Right atrium auricular region (tissue), 2 donors: ENCODE results near the gene GSTA4. TPM values are rescaled to one million over a fixed set of nuclear protein-coding genes. Genes with fewer than 3 reads are reported as not detected.
"Not testable (repeated sequence)": the region's sequence is repeated elsewhere in the genome, so short reads cannot be mapped to it uniquely, and the experiment has no call there.

Experiments used
- DNase-seq: peaks from one replicate; pipeline ENCODE4 v3.0.0-alpha.2; 2019; ENCODE audit warnings: low spot score
- H3K27ac ChIP-seq, 2 donors: fragments of 200-600 bp; sonication (generic); 1 replicate in 1 of 2; 2 replicates in 1 of 2; pipeline ENCODE4 v1.5.1; 2016 to 2019
- H3K27me3 ChIP-seq, 2 donors: fragments of 200-600 bp; sonication (generic); one replicate each; pipeline versions ENCODE4 v1.5.1 to v1.6.0; 2017 to 2019
- H3K36me3 ChIP-seq: fragments of 200-600 bp; sonication (generic); one replicate; pipeline ENCODE4 v1.5.1; 2016
- H3K4me1 ChIP-seq, 2 donors: fragments of 200-600 bp; sonication (generic); one replicate each; pipeline versions ENCODE4 v1.5.1 to v1.6.0; 2017 to 2019
- H3K4me3 ChIP-seq, 2 donors: fragments of 200-600 bp; sonication (generic); 1 replicate in 1 of 2; 2 replicates in 1 of 2; pipeline ENCODE4 v1.5.1; 2017 to 2019; ENCODE audit warnings: mild to moderate bottlenecking in 1 of 2, moderate library complexity in 1 of 2
- H3K9me3 ChIP-seq, 2 donors: fragments of 200-600 bp; sonication (generic); one replicate each; pipeline ENCODE4 v1.5.1; 2019
- CTCF ChIP-seq, 2 donors: fragments of 200-600 bp; sonication (generic); IDR thresholded peaks; one replicate each; pipeline ENCODE4 v1.5.1; 2019; ENCODE audit warnings: antibody characterized with exemption in 2 of 2
- total RNA-seq, 2 donors: library from RNA; depleted of rRNA; stranded (reverse); fragments of >200 nt; gene quantifications; one replicate each; pipeline ENCODE4 v1.1.0, GENCODE V29; 2016

GSTA4 gene
- total RNA-seq, 2 donors from 2014 or later: 9.3 to 12.1 TPM

DNA sequence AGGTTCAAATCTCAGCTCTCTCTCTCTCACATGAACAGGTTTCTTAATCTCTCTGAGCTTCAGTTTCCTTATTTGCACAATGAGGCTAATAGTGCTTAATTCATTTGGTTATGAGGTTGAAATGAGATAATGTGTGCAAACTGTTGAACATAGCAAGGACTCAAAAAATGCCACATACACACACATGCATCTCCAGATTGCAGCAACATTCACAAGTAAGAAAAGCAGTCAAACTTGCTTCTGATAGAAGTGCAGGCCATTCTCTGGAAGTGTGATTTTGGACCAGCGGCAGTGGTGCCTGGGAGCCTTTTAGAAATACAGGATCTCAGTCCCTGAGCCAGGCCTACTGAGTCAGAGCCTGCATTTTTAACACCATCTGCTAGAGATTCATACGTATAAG lies 25.7 kb downstream of the GSTA4 start:
- Histone ChIP-seq H3K27me3 (no peaks in the 10 kb centered on the region), H3K9me3 (no peaks in the 10 kb centered on the region), H3K4me1 (no peaks in the 10 kb centered on the region), H3K27ac (no peak overlapping the region), H3K4me3 (no peak overlapping the region), H3K36me3 (no peaks in the 10 kb centered on the region)
- no peak for TF ChIP-seq CTCF (IDR thresholded peaks at IDR 0.05)
- DNase-seq: no peak

DNA sequence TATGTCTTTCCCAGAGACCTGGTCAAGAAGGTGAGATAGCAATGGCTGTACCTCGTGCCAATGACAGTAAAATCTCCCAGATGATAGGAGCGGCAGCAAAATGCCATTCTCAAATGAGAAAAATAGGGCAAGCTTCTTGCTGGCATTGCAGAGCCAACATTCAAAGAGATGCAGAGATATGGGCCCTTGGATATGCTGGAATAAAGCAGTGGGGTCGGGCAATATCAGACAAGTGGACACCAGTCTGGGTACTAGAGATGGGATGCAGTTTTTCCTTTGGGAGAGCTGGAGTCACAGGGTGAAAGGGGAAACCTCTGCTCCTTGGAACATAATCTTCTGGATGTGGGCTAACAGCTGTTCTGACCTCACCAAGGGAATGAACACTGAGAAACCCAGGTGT lies 29.0 kb downstream of the GSTA4 start:
- H3K9me3 ChIP-seq: no peaks in the 10 kb centered on the region
- no peaks in the 10 kb centered on the region for H3K4me1 ChIP-seq
- TF ChIP-seq CTCF (IDR thresholded peaks at IDR 0.05): no peak
- no peak overlapping the region for H3K4me3 ChIP-seq
- DNase-seq: no peak
- H3K27me3 ChIP-seq: no peaks in the 10 kb centered on the region
- no peak overlapping the region for H3K27ac ChIP-seq
- H3K36me3 ChIP-seq: no peaks in the 10 kb centered on the region

DNA sequence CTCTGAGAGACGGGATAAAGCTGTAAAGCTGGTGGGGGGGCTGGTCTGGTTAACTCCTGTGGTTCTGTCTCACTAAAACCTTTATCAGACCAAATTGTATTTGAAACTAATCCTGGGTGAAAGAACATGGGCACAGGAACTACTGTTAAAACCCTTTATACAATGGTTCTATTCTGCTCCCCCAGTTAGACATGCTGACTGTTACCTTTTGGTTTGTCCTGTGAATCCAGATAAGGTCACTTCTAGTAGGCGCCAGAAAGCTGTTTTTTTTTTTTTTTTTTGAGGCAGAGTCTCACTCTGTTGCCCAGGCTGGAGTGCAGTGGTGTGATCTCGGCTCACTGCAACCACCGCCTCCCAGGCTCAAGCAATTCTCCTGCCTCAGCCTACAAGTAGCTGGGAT lies 29.7 kb downstream of the GSTA4 start:
- no peaks in the 10 kb centered on the region for H3K36me3 ChIP-seq
- H3K27ac ChIP-seq: no peak overlapping the region
- TF ChIP-seq CTCF (IDR thresholded peaks at IDR 0.05): no peak

DNA sequence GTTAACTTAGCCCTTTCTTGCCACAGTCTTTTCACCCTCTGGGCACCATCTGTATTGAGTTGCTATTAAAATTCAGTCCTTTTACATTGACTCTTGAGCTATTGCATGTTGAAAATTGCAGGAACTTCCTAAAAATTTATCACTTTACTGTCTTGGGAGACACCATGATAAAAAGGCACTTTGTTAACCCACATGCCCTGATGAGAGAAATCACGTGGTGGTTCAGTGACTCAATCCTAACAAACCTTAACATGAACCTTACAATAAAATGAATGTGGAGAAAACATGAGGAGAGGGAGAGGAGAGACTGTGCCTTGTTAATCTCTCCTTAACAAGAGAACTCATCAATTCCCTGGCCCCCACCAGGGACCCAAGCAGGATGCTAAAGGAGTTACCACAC lies 30.8 kb downstream of the GSTA4 start:
- Histone ChIP-seq H3K4me3 (no peak overlapping the region), H3K4me1 (no peaks in the 10 kb centered on the region), H3K27ac (no peak overlapping the region), H3K36me3 (no peaks in the 10 kb centered on the region), H3K9me3 (no peaks in the 10 kb centered on the region), H3K27me3 (no peaks in the 10 kb centered on the region)
- DNase-seq: no peak
- no peak for TF ChIP-seq CTCF (IDR thresholded peaks at IDR 0.05)

More for the DNA sequence above, 29.7 kb downstream of the GSTA4 start:
- H3K4me3 ChIP-seq: no peak overlapping the region
- H3K27me3 ChIP-seq: no peaks in the 10 kb centered on the region
- no peak for DNase-seq
- H3K4me1 ChIP-seq: no peaks in the 10 kb centered on the region
- H3K9me3 ChIP-seq: no peaks in the 10 kb centered on the region

GRCh38 chr6:52962701-52963100 lies 32.4 kb downstream of the GSTA4 start:
- DNase-seq: no peak
- Histone ChIP-seq H3K9me3 (no peaks in the 10 kb centered on the region), H3K4me1 (no peaks in the 10 kb centered on the region), H3K4me3 (no peak overlapping the region), H3K27ac (no peak overlapping the region), H3K27me3 (no peaks in the 10 kb centered on the region), H3K36me3 (no peaks in the 10 kb centered on the region)
- no peak for TF ChIP-seq CTCF (IDR thresholded peaks at IDR 0.05)

DNA sequence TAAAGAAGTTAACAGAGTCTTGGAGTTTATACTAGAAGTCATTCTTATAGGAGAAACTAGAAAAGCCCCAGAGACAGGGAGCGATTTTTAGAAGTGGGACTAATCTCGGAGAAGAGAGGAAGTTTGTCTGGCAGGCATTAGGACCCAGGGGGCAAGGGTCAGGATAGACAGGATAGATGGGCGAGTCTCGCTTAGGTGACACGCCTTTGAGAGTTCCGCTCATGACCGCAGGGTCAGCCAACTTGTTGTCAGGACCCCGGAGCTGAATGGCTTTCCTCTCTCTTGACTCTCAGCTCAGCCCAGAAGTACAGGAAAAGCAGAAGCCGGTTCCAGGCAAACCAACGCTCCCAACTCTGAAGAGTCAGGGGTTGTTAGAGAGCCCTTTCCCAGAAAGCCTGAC lies 34.1 kb downstream of the GSTA4 start:
- not testable (repeated sequence) for DNase-seq, H3K27me3 ChIP-seq, H3K4me3 ChIP-seq, H3K27ac ChIP-seq, H3K9me3 ChIP-seq, H3K4me1 ChIP-seq, H3K36me3 ChIP-seq

DNA sequence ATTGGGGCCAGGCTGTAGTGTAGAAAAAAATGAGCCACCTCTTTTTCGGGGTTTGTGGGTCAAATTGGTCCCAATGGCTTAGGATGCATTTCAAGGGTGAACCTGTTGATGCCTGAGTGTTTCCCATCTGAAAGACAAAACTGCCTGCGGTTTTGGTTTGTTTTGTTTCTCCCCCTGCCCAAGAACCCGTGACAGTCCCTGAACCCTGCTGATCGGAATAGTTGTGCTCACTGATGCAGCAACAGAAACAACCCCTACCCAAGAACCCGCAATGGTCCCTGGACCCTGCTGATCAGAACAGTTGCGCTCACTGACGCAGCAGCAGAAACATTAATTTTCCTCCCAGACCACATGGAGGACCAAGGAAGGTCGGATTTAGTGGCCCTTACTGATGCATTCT lies 34.9 kb downstream of the GSTA4 start:
- H3K27ac ChIP-seq, DNase-seq, H3K4me1 ChIP-seq, H3K9me3 ChIP-seq, H3K4me3 ChIP-seq, H3K36me3 ChIP-seq, H3K27me3 ChIP-seq: not testable (repeated sequence)
